GM19035 (cell line): ENCODE data around the gene STC2.
"Not testable (repeated sequence)": the region's sequence is repeated elsewhere in the genome, so short reads cannot be mapped to it uniquely, and the experiment has no call there.

Source experiments
- ATAC-seq: cut with Tn5 transposase; IDR thresholded peaks from one replicate; pipeline ENCODE4 v1.9.1; 2021; ENCODE audit not compliant: unreplicated experiment

Gene STC2

DNA sequence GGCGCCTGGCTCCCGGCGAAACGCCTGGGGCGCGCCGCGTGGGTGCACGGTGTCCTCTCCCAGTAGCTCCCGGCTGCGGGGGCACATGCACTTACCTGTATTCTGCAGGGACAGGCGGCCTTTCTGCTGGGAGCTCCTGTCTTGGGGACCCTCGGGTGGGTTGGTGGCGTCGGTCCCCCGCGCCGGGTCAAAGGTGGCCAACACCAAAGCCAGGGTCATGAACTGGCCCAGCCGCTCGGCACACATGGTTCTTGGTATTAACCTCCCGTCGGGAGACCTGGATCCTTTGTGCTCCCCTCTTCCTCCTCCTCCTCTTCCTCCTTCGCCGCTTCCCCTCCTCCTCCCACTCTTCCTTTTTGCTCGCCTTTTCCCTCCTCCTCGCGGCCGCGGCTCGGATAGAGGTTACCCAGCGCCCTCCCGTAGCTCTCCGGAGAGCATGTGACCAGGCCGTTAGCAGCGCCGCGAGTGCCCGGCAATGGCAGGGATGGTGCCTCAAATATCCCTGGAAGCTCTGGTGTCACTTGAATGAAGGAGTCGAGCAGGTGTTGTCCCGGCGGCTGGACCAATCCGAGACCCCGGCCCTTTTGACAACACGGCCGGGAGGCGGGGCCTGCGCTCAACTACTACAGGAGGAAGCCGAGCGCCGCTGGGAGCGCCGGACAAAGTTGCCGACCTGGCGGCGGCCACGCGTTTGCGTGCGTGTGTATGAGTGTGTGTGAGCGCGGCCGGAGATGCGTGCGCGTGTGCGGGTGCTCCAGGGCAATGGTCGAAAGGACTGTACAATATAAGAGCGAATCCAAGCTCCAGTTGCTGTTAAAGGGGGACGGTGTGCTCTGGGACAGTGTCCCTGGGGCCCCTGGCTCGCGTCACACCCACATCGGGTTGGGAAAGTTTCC lies at the start of gene STC2:
Gene STC2 (minus strand): TSS at position 467 of the 896 bp plus-strand sequence. CDS start 221 bp downstream, at position 246.
- peak; percentile 46 for ATAC-seq

GRCh38 chr5:173371400-173371799 lies 43.2 kb upstream of the STC2 start:
- ATAC-seq: no peak

DNA sequence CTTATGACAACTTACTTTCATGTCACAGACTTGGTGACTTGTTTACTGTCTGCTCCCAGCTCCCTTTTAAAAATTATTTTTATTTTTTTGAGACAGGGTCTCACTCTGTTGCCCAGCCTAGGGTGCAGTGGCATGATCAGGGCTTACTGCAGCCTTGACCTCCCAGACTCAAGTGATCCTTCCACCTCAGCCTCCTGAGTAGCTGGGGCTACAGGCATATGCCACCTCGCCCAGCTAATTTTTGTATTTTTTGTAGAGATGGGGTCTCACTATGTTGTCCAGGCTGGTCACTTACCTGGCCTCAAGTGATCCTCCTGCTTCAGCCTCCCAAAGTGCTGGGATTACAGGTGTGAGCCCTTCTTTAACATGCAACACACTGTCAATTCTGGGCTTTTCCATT lies 35.2 kb upstream of the STC2 start:
- not testable (repeated sequence) for ATAC-seq

GRCh38 chr5:173355561-173355960 lies 27.3 kb upstream of the STC2 start:
- ATAC-seq: no peak

- ATAC-seq: no peak
Measured at GRCh38 chr5:173354645-173355044, 26.4 kb upstream of the STC2 start.

DNA sequence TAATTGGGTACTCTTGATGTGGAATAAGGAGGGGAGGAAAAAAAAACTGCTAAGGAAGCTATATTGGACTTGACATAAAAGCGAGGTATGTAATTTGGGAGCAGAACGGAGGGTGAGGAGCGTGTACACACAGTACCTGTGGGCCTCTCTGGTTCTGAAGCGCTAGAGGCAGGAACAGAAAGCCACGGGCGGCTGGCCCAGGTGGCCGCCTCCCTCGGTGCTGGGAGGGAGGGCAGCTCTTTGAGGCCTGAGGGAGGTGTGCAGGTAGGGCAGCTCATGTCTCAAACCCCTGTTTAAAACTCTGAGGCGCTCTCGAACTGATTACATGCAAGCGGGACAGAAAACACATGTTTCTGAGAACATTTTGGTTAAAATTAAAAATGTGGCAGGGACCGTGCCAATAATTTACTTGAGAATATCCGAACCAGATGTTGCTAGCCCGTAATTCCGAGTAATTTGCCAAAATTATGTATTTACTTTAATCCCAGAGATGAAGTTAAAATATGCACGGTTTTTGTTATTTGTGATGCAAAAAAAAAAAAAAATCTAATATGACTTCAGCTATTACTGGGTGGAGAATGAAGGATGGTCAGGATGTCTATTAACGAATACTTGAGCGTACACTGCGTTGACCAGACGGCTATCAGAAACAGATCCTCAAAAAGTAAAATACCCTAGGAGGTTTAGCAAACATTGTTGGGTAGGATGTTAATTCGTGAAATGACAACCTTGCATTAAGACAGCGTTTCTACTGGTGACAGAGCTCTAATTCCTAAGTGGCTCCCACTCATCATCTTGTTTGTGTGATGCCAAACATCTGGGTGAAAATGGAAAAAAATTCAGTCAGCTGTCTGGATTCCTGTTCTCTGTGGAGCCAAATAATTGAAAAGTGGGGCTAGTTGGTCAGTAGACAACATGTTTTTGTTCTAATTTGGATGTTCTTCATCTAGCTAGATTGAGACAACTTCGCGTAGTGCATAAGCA lies 24.4 kb upstream of the STC2 start:
- no peak for ATAC-seq

GRCh38 chr5:173342813-173343755 lies 14.9 kb upstream of the STC2 start:
- no peak for ATAC-seq

- ATAC-seq: no peak
Measured at GRCh38 chr5:173341961-173342430, 13.8 kb upstream of the STC2 start.

DNA sequence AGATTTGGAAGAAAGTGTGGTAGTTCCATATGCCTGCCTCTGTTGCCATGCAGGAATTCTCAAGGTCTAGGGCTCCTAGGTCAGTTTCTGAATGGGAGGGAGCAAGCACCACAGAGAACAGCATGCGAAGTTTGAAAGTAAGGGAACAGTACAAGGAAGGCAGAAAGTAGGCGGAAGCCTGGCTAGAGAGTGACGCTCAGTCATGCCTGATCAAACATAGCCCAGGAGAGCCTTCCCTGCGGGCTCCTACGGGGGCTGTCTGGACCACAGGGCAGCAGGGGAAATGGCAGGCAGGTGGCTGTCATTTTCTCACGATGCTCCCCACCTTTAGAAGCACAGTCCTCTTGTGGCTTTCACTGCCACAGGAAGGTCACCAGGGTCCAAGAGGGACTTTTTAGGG lies 12.8 kb upstream of the STC2 start:
- no peak for ATAC-seq

- ATAC-seq: no peak
Measured at GRCh38 chr5:173340451-173340850, 12.2 kb upstream of the STC2 start.

GRCh38 chr5:173339286-173339685 lies 11.1 kb upstream of the STC2 start:
- ATAC-seq: no peak

DNA sequence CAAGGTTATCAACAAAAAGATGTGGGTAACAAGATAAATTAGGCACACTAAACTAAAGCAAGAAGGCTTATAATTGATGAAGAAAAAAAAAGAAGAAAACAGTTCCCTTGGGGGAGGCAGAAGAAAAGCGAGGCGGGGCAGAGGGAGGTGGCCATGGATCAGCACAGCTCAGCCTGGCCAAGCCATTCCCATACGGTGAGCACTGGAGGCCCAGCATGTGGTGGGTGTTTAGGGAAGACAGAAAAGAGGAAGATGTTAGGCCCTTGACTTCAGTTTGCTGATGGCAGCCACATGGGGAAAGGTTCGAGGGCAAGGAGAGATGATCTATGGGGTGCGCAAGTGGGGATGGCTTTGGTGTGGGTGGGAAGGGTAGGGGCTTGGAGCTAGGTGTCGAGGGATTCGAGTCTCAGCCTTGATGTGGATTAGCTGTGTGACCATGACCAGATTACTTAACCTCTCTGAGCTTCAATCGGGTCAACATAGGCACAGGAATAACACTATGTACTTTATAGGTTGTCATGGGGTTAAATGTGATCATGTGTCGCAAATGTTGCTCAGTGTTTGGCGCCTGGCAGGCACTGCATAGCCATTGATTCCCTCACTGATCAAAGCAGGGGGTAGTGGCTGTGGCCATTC lies 10.3 kb upstream of the STC2 start:
- no peak for ATAC-seq

DNA sequence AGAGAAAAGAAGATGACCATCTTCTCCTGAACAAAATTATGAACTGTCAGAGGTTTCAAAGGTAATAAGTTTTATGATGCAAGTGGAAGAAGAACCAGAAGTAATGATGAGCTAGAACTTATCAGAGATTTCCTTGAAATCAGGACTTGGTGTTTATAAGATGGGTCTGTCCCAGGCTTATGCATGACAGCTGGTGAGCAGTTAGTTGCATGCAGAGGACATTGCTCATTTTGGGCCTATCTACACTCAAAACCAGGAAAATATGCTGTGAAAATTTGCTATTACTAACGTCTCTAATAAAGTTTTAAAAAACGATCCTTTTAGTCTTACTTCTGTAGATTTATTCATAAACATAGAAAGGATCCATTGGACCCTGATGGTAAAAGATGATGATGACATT lies 6.6 kb upstream of the STC2 start:
- ATAC-seq: no peak

DNA sequence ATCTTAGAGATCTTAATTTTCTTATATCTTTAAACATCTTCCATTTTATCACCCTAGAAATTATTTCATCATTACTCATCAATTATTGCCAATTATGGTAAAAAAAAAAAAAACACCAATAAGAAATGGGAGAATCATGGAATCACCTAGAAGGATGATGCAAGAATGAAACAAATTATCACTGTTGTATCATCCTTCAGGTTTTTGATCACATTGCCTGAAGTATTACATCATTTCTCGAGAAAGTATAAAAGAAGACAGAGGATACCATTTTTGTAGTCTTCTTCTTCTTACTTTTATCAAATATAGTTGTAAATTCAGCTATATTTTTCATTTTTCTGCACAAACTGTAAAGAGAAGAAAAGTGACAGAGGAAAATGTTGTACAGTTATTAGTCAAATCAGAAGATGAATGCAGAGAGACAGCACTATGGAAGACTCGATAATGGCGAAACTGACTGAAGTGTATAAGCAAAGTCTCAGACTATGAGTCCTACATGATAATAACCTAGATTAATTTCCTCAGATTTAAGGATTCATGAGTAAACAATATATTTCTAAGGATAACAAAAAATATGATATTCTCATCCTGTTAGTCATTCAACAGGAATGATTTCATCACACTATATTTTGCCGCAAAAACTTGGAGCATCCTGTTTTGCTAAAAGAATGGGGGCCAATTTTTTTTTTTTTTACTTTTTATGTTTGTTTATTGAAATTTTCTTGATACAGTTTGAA lies 5.9 kb upstream of the STC2 start:
- ATAC-seq: no peak

- peak; percentile 64 for ATAC-seq
Measured at GRCh38 chr5:173331956-173332479, 3.8 kb upstream of the STC2 start.

DNA sequence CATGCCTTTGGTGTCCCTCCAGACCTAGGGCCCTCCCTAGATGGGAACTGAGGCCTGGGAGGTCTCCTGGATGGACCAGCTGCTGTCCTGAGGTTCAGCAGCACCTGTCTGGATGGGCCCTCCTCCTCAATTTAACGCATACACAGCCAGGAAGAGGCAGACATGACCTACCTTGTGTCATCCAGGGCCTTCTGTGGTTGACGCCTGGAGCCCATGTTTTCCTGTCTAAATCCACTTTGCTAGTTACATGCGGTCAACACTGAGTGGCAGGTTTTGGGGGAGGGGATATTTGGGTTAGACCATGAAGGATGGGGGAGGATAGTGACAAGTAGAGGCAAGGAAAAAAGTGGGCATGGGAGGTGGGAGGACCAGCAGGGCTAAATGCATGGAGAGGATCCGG lies 3.1 kb upstream of the STC2 start:
- no peak for ATAC-seq

GRCh38 chr5:173330338-173331206 lies 2.4 kb upstream of the STC2 start:
- no peak for ATAC-seq
